Stimulated activated naive CD8-positive, alpha-beta T cell treated with anti-CD3 and anti-CD28 coated beads, Interleukin-15, Interleukin-2, amounts not matched to agents 100 U/mL and 50 U/mL, for 24 hours (primary cell): ENCODE results near the gene MTERF2.
"Not testable (repeated sequence)": the region's sequence is repeated elsewhere in the genome, so short reads cannot be mapped to it uniquely, and the experiment has no call there.

Experiments
- ATAC-seq: fragments of 150-1000 bp; cut with Tn5 transposase; one replicate; pipeline ENCODE4 v1.10.0; 2021
- DNase-seq: peaks from one replicate; pipeline ENCODE4 v3.0.0; 2021

The MTERF2 gene, protein sequence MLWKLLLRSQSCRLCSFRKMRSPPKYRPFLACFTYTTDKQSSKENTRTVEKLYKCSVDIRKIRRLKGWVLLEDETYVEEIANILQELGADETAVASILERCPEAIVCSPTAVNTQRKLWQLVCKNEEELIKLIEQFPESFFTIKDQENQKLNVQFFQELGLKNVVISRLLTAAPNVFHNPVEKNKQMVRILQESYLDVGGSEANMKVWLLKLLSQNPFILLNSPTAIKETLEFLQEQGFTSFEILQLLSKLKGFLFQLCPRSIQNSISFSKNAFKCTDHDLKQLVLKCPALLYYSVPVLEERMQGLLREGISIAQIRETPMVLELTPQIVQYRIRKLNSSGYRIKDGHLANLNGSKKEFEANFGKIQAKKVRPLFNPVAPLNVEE

DNA sequence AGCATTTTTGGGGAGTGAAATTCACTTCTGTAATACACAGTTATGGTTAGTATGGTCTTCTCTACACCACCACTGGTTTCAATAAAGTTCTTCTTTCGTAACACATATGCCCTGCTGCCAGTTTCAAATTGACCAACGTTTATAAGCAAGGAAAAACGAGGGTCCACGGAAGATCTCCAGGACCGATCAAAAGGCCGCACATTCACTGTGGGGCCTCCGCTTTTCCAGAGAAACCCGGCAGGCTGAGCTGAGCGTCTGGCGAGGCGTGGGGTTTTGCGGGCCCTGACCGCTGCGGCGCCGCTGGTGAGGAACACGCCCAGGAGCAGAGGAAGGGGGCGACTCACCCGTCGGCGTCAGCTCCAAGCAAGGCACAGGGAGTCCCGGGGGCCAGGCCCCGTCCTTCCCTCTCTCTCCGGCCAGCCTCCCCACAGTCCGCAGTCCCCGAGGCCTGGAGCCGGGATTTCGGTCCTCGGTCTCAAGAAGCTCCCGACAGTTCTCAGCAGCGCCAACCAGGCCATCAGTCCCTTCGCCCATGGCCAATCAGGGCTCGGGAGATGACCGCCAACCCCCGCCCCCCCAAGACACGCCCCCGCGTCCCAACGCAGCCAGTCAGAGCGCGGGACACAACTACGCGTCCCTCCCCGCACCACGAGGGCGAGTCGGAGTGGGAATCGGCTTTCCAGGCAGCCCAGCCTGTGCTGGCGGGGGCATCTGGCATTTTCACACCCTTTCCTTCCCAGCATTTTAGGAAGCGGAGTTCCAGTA is at the start of gene MTERF2:
Gene MTERF2, minus strand, starts transcription at position 522 of the 765 bp plus-strand sequence. CDS start 8,432 bp downstream, outside the sequence.
- peak; percentile 86 for DNase-seq

DNA sequence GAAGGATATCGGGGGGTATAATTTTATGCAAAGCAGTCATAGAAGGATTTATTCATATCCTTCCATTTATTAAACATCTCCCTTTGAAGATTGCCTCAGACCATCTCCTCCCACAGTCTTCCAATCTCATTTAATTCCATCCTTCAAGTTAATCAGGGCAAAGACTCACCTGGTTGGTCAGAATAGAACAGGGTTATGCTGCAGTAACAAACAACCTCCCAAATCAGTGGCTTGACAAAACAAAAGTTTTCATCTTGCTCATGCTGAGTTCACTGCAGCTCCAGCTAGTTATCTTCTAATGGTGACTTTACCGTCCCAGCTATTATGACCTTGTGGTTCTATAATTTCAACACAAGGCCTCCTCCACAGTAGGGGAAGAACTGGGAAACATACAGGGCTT is 48.8 kb upstream of the MTERF2 start:
- DNase-seq (no peak), ATAC-seq (no peak)

More for the DNA sequence above, at the start of gene MTERF2:
- peak; percentile 95 for ATAC-seq

DNA sequence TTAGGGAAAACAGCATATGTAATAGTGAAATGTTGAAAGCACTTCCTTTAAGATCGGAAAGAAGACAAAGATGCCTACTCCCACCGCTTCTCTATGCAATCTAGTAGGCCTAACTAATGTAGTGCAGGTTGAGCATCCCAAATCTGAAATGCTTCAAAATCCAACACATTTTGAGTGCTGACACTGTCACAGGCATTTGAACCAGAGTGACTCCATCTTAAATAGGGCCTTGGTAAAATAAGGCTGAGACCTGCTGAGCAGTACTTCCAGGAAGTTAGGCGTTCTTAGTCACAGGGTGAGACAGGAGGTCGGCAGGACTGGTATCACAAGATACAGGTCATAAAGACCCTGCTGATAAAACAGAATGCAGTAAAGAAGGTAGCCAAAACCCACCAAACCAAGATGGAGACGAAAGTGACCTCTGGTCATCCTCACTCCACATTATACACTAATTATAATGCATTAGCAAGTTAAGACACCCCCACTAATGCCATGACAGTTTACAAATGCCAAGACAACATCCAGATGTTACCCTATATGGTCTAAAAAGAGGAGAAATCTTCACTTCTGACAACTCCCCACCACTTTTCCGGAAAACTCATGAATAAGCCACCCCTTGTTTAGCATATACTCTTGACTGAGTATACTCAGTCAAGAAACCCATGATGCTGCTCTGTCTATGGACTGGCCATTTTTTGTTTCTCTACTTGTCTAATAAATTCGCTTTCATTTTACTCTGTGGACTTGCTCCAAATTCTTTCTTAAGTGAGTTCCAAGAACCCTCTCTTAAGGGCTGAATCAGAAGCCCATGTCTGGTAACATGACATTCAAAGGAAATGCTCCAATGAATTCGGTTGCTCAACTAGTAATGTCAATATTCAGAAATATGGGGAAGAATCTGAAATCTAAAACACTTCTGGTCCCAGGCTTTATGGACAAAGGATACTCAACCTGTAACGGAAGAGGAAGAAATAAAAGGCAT is 47.1 kb upstream of the MTERF2 start:
- ATAC-seq (no peak), DNase-seq (no peak)

DNA sequence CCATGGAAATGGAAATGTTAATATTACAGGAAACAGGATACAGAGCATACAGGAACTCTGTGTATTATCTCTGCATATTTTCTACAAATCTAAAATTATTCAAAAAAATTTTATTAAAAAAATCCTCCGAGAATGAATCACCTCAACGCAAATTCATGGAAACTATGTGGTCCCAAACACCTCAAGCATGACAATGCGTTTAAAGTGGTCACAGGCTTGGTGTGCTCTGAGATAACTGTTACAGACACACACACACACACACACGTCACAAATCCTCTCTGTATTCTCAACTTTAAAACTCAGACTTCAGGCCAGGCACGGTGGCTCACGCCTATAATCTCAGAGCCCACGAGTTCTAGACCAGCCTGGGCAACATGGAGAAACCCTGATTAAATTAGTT is 45.3 kb upstream of the MTERF2 start:
- ATAC-seq (no peak), DNase-seq (no peak)

DNA sequence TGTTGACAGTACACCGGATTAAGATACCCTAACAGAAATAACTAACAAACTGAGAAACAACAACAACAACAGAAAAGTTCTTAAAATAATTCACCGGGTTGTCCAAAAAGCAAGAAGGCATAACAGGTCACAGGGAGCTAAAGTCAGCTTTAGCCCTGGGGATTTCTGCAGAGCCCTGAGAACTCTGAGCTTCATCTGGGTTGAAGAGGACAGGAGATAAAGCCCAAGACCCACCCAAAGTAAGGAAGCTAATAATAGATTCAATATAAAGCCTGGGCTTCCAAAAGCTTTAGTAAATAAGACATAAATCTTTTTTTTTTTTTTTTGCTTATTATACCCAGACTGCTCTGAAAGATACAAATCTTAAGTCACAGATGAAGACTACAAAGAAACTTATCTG is 44.1 kb upstream of the MTERF2 start:
- no peak for DNase-seq

DNA sequence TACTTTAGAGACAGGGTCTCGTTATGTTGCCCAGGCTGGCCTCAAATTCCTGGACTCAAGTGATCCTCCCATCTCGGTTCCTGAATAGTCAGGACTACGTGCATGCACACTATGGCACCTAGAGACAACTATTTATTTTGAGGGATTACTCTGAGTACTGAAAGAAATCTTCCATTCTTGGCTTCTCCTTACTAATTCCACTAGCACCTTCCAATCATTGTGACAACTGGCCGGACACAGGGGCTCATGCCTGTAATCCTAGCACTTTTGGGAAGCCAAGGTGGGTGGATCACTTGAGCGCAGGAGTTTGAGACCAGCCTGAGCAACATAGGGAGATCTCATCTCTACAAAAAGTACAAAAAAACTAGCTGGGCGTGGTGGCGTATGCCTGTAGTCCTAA is 42.1 kb upstream of the MTERF2 start:
- ATAC-seq, result no peak
- no peak for DNase-seq

More for the DNA sequence above, 44.1 kb upstream of the MTERF2 start:
- no peak for ATAC-seq

DNA sequence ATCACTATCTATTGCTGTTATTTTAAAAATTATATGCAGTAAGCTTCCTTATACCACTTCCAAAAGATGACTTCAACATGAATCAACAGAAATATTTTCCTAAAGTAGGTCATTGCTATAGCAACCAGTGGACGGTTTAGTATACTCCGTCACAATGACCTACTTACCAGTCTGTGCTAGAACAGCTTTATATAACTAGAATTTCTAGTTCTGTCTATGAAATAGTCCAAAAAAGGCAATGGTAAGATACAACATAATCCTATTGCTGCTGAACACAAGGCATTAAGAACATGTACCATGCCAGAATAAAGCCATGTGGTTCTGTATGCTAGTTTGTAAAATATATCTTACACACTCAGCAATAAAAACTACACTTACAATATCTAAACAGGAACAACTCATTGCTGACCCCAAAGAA is 40.7 kb upstream of the MTERF2 start:
- DNase-seq (no peak), ATAC-seq (peak; percentile 95)

DNA sequence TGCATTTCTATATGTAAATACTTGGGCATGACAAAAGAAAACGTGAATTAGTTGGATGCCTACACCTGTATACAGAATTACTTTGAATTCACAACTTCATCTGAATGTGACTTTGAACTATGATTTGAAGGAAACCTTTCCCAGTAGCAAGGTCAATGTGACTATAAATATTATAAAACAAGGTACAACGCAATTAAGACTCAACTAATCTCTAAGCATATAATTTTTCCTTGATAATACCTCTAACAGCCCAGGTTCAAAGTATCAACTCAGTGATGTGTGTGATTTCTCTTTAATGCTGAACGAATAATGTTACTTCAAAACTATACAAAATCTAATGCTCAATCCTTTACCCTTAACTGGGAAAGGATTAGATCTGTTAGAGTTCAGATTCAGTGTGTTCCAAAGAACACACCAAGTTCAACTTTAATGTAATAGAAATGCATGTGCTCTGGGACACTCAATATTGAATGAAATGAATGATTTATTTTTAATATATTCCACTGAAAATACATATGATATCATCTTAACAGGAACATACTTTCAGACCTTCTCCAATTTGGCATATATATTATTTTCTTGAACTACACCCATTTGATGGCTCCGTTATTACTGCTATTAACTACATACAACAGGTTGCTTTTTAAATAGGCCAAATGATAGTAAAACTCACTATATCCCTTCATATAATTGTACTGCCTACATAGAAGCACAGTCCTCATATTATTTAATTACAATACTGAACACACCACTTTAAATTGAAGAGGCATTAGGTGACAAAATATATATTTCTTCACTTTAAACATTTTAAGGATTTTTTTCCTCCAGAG is 40.1 kb upstream of the MTERF2 start:
- ATAC-seq (peak; percentile 22), DNase-seq (no peak)

DNA sequence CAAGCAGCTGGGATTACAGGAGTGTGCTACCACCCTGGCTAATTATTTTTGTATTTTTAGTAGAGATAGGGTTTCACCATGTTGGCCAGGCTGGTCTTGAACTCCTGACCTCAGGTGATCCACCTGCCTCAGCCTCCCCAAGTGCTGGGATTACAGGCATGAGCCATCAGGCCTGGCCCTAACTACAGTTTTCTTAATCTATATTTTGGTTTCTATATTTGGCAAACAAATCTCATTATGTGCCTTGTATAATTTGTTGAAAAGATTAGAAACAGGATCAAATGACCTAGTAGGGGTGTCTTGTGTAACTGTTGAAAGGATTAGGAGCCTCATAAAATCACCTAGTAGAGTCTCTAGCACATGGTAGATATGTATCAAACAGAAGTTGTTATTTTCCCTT is 39.4 kb upstream of the MTERF2 start:
- DNase-seq, ATAC-seq: not testable (repeated sequence)

DNA sequence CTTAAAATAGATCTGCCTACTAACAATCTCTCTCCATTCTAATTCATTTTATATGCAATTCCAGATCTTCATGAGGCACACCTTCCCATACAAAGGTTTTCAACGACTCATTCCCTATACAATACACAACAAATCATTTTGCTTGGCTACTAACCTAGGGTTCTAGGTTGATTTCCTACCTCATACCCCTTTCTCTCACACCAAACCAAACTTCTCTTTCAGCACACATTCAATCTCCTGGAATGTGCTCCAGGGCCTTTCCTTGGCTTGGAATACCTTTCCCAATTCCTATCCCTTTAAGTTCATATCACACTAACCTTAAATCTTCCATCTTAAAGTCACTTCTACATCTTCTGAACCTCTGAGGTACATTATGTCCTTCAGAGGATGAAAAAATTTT is 38.7 kb upstream of the MTERF2 start:
- no peak for ATAC-seq
- no peak for DNase-seq

DNA sequence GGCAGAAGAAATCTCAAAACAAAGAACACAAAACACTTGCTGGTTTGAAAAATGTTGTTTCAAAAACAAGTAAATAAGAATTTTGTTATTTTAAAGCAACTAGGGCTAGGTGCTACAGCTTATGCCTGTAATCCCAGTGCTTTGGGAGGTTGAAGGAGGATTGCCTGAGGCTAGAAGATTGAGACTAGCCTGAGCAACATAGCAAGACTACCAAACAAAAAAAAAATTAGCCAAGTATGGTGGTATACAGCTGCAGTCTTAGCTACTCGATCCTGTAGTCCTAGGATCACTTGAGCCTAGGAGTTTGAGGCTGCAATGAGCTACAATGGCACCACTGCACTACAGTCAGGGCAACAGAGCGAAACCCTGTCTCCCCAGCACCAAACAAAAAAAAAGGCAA is 32.6 kb upstream of the MTERF2 start:
- no peak for ATAC-seq
- no peak for DNase-seq

DNA sequence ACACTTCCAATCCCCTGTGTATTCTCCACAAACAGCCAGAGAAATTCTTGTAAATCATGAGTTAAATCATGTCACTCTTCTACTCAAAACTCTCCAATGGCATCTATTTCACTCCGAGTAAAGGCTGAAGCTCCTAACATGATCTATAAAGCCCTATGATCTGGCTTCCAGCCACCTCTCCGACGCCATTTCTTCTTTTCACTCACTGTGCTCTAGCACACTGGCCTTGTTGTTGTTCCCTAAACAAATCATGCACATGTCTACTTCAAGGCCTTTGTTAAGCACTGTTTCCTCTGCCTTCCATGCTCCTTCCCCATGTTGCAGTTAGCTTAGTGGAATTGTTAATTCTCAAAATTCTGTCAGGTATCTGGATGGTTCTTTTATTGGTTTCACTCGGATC is 30.1 kb upstream of the MTERF2 start:
- DNase-seq (no peak), ATAC-seq (no peak)

DNA sequence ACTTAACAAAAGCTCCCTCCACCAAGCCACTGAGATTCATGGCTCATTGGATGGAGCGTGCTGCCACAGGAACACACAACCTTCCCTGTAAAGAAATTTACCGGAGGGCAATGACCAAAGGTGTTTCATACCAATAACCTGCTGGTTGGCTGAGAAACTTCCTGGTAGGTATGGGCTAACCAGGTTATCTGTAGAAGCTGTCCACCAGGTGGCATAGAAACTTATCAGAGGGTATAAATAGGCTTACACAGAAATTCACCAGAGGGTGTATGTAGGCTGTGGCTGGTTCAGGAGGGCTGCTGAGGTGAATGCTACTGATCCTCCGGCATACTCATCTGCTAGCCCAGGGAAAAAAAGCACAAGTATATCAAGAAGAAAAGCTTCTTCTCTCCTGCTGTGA is 27.1 kb upstream of the MTERF2 start:
- DNase-seq (no peak), ATAC-seq (no peak)

DNA sequence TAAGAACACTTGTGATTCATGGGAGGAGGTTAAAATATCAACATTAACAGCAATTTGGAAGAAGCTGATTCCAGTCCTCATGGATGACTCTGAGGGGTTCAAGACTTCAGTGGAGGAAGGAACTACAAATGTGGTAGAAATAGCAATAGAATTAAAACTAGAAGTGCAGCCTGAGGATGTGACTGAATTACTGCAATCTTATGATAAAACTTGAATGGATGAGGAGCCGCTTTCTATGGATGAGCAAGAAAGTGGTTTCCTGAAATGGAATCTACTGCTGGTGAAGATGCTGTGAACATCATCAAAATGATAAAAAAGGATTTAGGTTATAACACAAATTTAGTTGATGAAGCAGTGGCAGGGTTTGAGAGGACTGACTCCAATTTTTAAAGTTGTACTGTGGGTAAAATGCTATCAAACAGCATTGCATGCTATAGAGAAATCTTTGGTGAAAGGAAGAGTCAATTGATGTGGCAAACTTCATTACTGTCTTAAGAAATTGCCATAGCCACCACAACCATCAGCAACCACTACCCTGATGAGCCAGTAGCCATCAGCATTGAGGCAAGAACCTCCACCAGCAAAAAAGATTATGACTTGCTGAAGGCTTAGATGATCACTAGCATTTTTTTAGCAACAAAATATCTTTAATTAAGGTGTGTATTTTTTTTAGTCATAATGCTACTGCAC is 25.9 kb upstream of the MTERF2 start:
- no peak for ATAC-seq

DNA sequence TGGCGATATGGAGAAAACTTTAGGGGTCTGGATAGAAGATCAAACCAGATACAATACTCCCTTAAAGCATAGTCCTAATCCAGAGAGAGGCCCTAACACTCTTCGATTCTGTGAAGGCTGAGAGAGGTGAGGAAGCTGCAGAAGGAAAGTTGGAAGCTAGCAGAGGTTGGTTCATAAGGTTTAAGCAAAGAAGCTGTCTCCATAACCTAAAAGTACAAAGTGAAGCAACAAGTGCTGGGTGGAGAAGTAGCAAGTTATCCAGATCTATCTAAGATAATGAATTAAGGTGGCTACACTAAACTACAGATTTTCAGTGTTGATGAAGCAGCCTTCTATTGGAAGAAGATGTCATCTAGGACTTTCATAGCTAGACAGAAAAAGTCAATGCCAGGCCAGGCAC is 24.6 kb upstream of the MTERF2 start:
- DNase-seq (no peak), ATAC-seq (no peak)

More for the DNA sequence above, 25.9 kb upstream of the MTERF2 start:
- DNase-seq, result no peak

DNA sequence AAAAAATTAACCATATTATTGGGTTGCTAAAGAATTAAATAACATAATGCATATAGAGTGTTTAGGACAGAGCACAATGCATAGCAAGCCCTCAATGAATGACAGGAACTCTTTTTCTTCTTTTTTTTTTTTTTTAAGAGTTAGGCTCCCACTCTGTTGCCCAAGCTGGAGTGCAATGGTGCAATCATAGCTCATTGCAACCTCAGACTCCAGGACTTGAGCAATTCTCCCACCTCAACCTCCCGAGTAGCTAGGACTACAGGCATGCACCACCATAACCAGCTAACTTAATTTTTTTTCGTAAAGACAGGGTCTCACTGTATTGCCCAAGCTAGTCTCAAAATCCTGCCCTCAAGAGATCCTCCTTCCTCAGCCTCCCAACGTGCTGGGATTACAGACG is 20.5 kb upstream of the MTERF2 start:
- DNase-seq (no peak), ATAC-seq (no peak)

DNA sequence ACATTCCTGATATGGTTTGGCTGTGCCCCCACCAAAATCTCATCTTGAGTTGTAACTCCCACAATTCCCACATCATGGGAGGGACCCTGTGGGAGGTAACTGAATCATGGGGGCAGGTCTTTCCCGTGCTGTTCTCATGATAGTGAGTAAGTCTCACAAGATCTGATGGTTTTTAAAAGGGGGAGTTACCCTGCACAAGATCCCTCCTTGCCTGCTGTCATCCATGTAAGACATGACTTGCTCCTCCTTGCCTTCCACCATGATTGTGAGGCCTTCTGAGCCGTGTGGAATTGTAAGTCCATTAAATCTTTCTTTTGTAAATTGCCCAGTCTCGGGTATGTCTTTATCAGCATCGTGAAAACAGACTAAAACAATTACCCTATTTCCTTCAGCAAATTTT is 15.7 kb upstream of the MTERF2 start:
- not testable (repeated sequence) for ATAC-seq, DNase-seq

DNA sequence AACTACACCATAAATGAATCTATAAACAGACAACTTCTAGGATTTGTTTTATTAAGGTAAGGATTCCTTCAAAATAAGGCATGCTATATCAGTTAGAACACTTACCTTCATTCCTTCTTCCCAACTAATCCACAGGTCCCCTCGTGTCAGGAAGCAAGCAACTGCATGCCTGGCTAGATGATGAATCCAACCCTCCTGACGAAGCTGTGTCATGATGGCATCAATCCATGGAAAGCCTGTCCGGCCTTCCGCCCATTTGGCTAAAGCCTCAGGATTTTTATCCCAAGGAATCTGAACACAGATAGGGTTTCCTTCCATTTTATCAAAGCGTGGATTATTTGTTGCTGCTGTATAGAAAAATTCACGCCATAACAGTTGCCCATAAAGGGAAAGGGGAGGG is 12.5 kb upstream of the MTERF2 start:
- DNase-seq, result no peak
- ATAC-seq, result no peak

DNA sequence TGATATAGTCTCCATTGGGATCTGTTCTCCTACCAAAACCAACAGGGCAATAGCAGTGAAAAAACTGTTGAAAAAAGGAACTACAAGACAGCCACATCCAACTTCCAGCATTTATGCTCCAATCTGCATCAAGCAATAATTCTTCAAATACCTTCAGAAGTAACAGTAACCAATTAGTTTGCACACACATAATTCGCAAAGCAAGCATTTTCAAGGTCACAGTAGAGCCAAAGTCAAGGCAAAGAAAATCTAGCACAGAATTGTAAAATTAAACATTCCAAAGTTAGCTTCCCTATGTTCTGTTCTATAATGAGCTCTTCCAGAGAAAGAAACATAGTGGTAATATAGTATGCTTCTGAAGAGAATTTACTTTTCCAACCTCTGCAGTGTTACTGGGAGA is 11.0 kb upstream of the MTERF2 start:
- no peak for ATAC-seq

DNA sequence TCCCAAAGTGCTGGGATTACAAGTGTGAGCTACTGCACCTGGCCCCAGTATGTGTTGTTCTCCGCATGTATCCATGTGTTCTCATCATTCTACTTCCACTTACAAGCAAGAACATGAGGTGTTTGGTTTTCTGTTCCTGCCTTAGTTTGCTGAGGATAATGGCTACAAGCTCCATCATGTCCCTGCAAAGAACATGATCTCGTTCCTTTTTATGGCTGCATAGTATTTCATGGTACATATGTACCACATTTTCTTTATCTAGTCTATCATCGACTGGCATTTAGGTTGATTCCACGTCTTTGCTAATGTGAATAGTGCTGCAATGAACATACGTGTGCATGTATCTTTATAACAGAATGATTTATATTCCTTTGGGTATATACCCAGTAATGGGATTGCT is 9.2 kb upstream of the MTERF2 start:
- DNase-seq, ATAC-seq: not testable (repeated sequence)

More for the DNA sequence above, 11.0 kb upstream of the MTERF2 start:
- DNase-seq, result no peak
